CD4-positive, alpha-beta T cell treated with Interleukin-17A for 4 hours (primary cell): ENCODE data around the gene ST8SIA3.

Source experiments
- DNase-seq: peaks from one replicate; pipeline ENCODE4 v3.0.0-alpha.2; 2020; ENCODE audit warnings: mixed read lengths

ST8SIA3 gene

GRCh38 chr18:57352271-57352701 is at the start of gene ST8SIA3:
Gene ST8SIA3, plus strand, starts transcription at chr18:57352557. Its CDS starts 290 bp downstream, at chr18:57352847.
- DNase-seq: no peak

- DNase-seq: no peak
These were observed 40.9 kb upstream of the ST8SIA3 start for GRCh38 chr18:57311472-57311871.

GRCh38 chr18:57312346-57313144 is 39.8 kb upstream of the ST8SIA3 start:
- DNase-seq: no peak

GRCh38 chr18:57320603-57321002 is 31.8 kb upstream of the ST8SIA3 start:
- no peak for DNase-seq

GRCh38 chr18:57325491-57326166 is 26.7 kb upstream of the ST8SIA3 start:
- DNase-seq: no peak

- DNase-seq: no peak
These were observed 25.5 kb upstream of the ST8SIA3 start for GRCh38 chr18:57326718-57327323.

- DNase-seq: no peak
These were observed 23.7 kb upstream of the ST8SIA3 start for GRCh38 chr18:57328665-57329064.

- no peak for DNase-seq
These were observed 22.5 kb upstream of the ST8SIA3 start for GRCh38 chr18:57329856-57330255.

GRCh38 chr18:57331718-57332117 is 20.6 kb upstream of the ST8SIA3 start:
- no peak for DNase-seq

- no peak for DNase-seq
These were observed 18.4 kb upstream of the ST8SIA3 start for GRCh38 chr18:57333940-57334339.

GRCh38 chr18:57334383-57334782 is 18.0 kb upstream of the ST8SIA3 start:
- DNase-seq: no peak

- no peak for DNase-seq
These were observed 16.0 kb upstream of the ST8SIA3 start for GRCh38 chr18:57336343-57336742.

- no peak for DNase-seq
These were observed 14.5 kb upstream of the ST8SIA3 start for GRCh38 chr18:57337890-57338289.

GRCh38 chr18:57343833-57344232 is 8.5 kb upstream of the ST8SIA3 start:
- DNase-seq: no peak

- no peak for DNase-seq
These were observed 5.5 kb upstream of the ST8SIA3 start for GRCh38 chr18:57346876-57347275.

GRCh38 chr18:57347784-57348183 is 4.6 kb upstream of the ST8SIA3 start:
- DNase-seq: no peak

GRCh38 chr18:57352761-57353136 is 392 bp downstream of the ST8SIA3 start:
- no peak for DNase-seq

GRCh38 chr18:57353137-57353939 is 981 bp downstream of the ST8SIA3 start:
- no peak for DNase-seq

GRCh38 chr18:57353940-57354461 is 1.6 kb downstream of the ST8SIA3 start:
- no peak for DNase-seq

GRCh38 chr18:57359433-57359832 is 7.1 kb downstream of the ST8SIA3 start:
- DNase-seq: no peak

- DNase-seq: no peak
These were observed 10.4 kb downstream of the ST8SIA3 start for GRCh38 chr18:57362714-57363113.

GRCh38 chr18:57364460-57364859 is 12.1 kb downstream of the ST8SIA3 start:
- DNase-seq: no peak
